HCT116 (cell line): ENCODE data around the gene PYDC1. TPM values are rescaled to one million over a fixed set of nuclear protein-coding genes. Genes with fewer than 3 reads are reported as not detected.

Experiments
- ATAC-seq: fragments of 200-7000 bp; cut with Tn5 transposase; 2 replicates; pipeline ENCODE4 v1.9.1; 2020; ENCODE audit warnings: mild to moderate bottlenecking, moderate library complexity
- BruUV-seq: library from RNA; stranded (reverse); fragments of 400-500 nt; replicated peaks from 2 replicates; lab custom pipeline; 2021; lab: Mats Ljungman, UMichigan
- CTCF ChIA-PET: fragments of 300-600 bp; sonication (Branson Sonifier 250); formaldehyde crosslinking; loops from one replicate; lab custom pipeline; 2021; ENCODE audit warnings: antibody characterized with exemption; lab: Charles Lee
- POLR2A ChIA-PET: fragments of 300-600, 350-600 bp; sonication (Branson Sonifier 250); formaldehyde crosslinking; loops from one replicate; lab custom pipeline; 2021; ENCODE audit warnings: antibody characterized with exemption; lab: Charles Lee
- RAD21 ChIA-PET, 2 experiments: fragments of 300-600 bp; sonication (Branson Sonifier 250); formaldehyde crosslinking; loops; one replicate each; lab custom pipeline; 2023; ENCODE audit warnings: low total read pairs in 2 of 2; ENCODE audit not compliant: uncharacterized antibody in 2 of 2, unreplicated experiment in 2 of 2, low non-redundant PET in 1 of 2; lab: Charles Lee
- DNase-seq: peaks from one replicate; pipeline ENCODE4 v3.0.0-alpha.2; 2010; ENCODE audit warnings: low read depth, low spot score
- H2AFZ ChIP-seq: fragments of 200-600 bp; shearing (Covaris generic), sonication (generic); 2 replicates; pipeline ENCODE4 v1.6.1; 2017; ENCODE audit warnings: low read depth, mixed run types, mixed read lengths, antibody characterized with exemption, low read length; ENCODE audit not compliant: poor library complexity, severe bottlenecking
- H3K27ac ChIP-seq: 2 replicates; pipeline ENCODE4 v1.5.1; 2012; ENCODE audit warnings: low read depth, low read length
- H3K27me3 ChIP-seq: fragments of 200-600 bp; sonication (generic); 2 replicates; pipeline ENCODE4 v1.6.1; 2016; ENCODE audit warnings: mixed run types, low read length, mixed read lengths; ENCODE audit not compliant: insufficient read depth
- H3K36me3 ChIP-seq, 2 experiments: fragments of 200-500 bp in 1 of 2; fragments of 200-600 bp in 1 of 2; sonication (Bioruptor generic) in 1 of 2; sonication (generic) in 1 of 2; 2 replicates each; pipeline versions ENCODE4 v1.5.1 to v1.6.1; 2014 to 2016; ENCODE audit warnings: low read length in 2 of 2, inconsistent platforms in 1 of 2, mixed read lengths in 1 of 2, mixed run types in 1 of 2; ENCODE audit not compliant: insufficient read depth in 2 of 2, control insufficient read depth in 1 of 2
- H3K4me1 ChIP-seq, 2 experiments: fragments of 200-600 bp in 1 of 2; sonication (generic) in 1 of 2; 2 replicates each; pipeline versions ENCODE4 v1.5.1 to v1.6.1; 2012 to 2017; ENCODE audit warnings: low read length in 2 of 2, inconsistent platforms in 1 of 2, mild to moderate bottlenecking in 1 of 2, mixed read lengths in 1 of 2, mixed run types in 1 of 2, moderate library complexity in 1 of 2; ENCODE audit not compliant: insufficient read depth in 2 of 2, control insufficient read depth in 1 of 2
- H3K4me2 ChIP-seq: fragments of 200-600 bp; sonication (generic); 2 replicates; pipeline ENCODE4 v1.6.1; 2017; ENCODE audit warnings: mixed run types, low read length, mixed read lengths
- H3K4me3 ChIP-seq, 2 experiments: fragments of 200-600 bp in 1 of 2; sonication (generic) in 1 of 2; replicated peaks in 1 of 2; 2 replicates each; pipeline ENCODE4 v1.5.1; 2011 to 2016; ENCODE audit warnings: low read length in 2 of 2, control low read depth in 1 of 2, low read depth in 1 of 2, mild to moderate bottlenecking in 1 of 2, mixed read lengths in 1 of 2, mixed run types in 1 of 2
- H3K79me2 ChIP-seq: fragments of 200-600 bp; sonication (generic); 2 replicates; pipeline ENCODE4 v1.6.1; 2017; ENCODE audit warnings: mild to moderate bottlenecking, mixed run types, low read length, moderate library complexity, mixed read lengths; ENCODE audit not compliant: insufficient read depth
- H3K9ac ChIP-seq: fragments of 200-600 bp; sonication (generic); 2 replicates; pipeline ENCODE4 v1.6.1; 2016; ENCODE audit warnings: low read length, mixed read lengths
- H3K9me2 ChIP-seq: fragments of 200-600 bp; sonication (generic), shearing (Covaris generic); 2 replicates; pipeline ENCODE4 v1.6.1; 2017; ENCODE audit warnings: mixed run types, mild to moderate bottlenecking, moderate library complexity; ENCODE audit not compliant: insufficient read depth
- H3K9me3 ChIP-seq, 2 experiments: fragments of 200-500 bp in 1 of 2; fragments of 200-600 bp in 1 of 2; sonication (Bioruptor generic) in 1 of 2; sonication (generic) in 1 of 2; 2 replicates each; pipeline ENCODE4 v1.6.1; 2014 to 2017; ENCODE audit warnings: low read length in 2 of 2, mixed read lengths in 2 of 2, inconsistent platforms in 1 of 2, low read depth in 1 of 2, mild to moderate bottlenecking in 1 of 2, mixed run types in 1 of 2, moderate library complexity in 1 of 2; ENCODE audit not compliant: control insufficient read depth in 1 of 2, insufficient read depth in 1 of 2
- H4K20me1 ChIP-seq: fragments of 200-600 bp; sonication (generic), shearing (Covaris generic); 2 replicates; pipeline ENCODE4 v1.6.1; 2017; ENCODE audit warnings: mixed run types, mild to moderate bottlenecking, moderate library complexity; ENCODE audit not compliant: insufficient read depth
- ATF3 ChIP-seq: IDR thresholded peaks from 2 replicates; pipeline ENCODE4 v1.6.1; 2012
- CEBPB ChIP-seq: IDR thresholded peaks from 2 replicates; pipeline ENCODE4 v1.6.1; 2012; ENCODE audit warnings: low read depth
- EGR1 ChIP-seq: IDR thresholded peaks from 2 replicates; pipeline ENCODE4 v1.6.1; 2012; ENCODE audit warnings: low read depth
- EZH2phosphoT487 ChIP-seq: fragments of 200-600 bp; IDR thresholded peaks from 2 replicates; pipeline ENCODE4 v1.6.1; 2018; ENCODE audit warnings: antibody characterized with exemption, borderline replicate concordance
- FOSL1 ChIP-seq: IDR thresholded peaks from 2 replicates; pipeline ENCODE4 v1.6.1; 2012; ENCODE audit warnings: low read depth
- JUND ChIP-seq: IDR thresholded peaks from 2 replicates; pipeline ENCODE4 v1.6.1; 2012
- POLR2A ChIP-seq: IDR thresholded peaks from 2 replicates; pipeline ENCODE4 v1.7.0; 2011; ENCODE audit warnings: borderline replicate concordance; ENCODE audit not compliant: insufficient read depth, insufficient read length; ENCODE audit errors: extremely low read depth
- RAD21 ChIP-seq: IDR thresholded peaks from 2 replicates; pipeline ENCODE4 v1.6.1; 2012; ENCODE audit warnings: low read depth, mild to moderate bottlenecking
- REST ChIP-seq: IDR thresholded peaks from 2 replicates; pipeline ENCODE4 v1.6.1; 2012; ENCODE audit warnings: low read depth
- SIN3A ChIP-seq: IDR thresholded peaks from 2 replicates; pipeline ENCODE4 v1.6.1; 2012; ENCODE audit warnings: low read depth
- TCF7L2 ChIP-seq: IDR thresholded peaks from 2 replicates; pipeline ENCODE4 v1.7.0; 2011; ENCODE audit warnings: borderline replicate concordance, inconsistent platforms; ENCODE audit not compliant: insufficient read depth, insufficient read length; ENCODE audit errors: extremely low read depth
- YY1 ChIP-seq: IDR thresholded peaks from 2 replicates; pipeline ENCODE4 v1.6.1; 2011; ENCODE audit warnings: low read length, low read depth, moderate library complexity, mild to moderate bottlenecking; ENCODE audit not compliant: insufficient replicate concordance; ENCODE audit errors: extremely low read depth
- ZBTB33 ChIP-seq: IDR thresholded peaks from 2 replicates; pipeline ENCODE4 v1.6.1; 2011; ENCODE audit warnings: mild to moderate bottlenecking, low read length, moderate library complexity; ENCODE audit not compliant: insufficient replicate concordance; ENCODE audit errors: extremely low read depth
- ZFX ChIP-seq: fragments of 450-650 bp; IDR thresholded peaks from 2 replicates; pipeline ENCODE4 v1.6.1; 2017
- intact Hi-C: fragments of 100-400 bp; cut with micrococcal nuclease; formaldehyde crosslinking; loops from 2 replicates; pipeline ENCODE4 v1.10.0; 2022
- total RNA-seq: library from RNA; stranded (reverse); gene quantifications from one replicate; pipeline ENCODE4 v1.2.1, GENCODE V29; 2021; ENCODE audit not compliant: unreplicated experiment

Gene PYDC1
- total RNA-seq, 1 experiment from 2014 or later: not detected

- ChIA-PET CTCF (no interaction called here), RAD21 (no interaction called here), POLR2A (no interaction called here)
- Histone ChIP-seq H3K4me1 (peaks cover 0 to 3% of the 10 kb centered on the region in 2 experiments; a peak in 1 of 4 replicates), H3K4me2 (no peak overlapping the region), H3K4me3 (no peak overlapping the region), H3K27ac (no peak overlapping the region), H3K79me2 (no peaks in the 10 kb centered on the region), H3K9me3 (no peaks in the 10 kb centered on the region), H3K9ac (no peak overlapping the region), H3K36me3 (no peaks in the 10 kb centered on the region), H3K9me2 (no peaks in the 10 kb centered on the region), H3K27me3 (no peaks in the 10 kb centered on the region), H4K20me1 (no peaks in the 10 kb centered on the region), H2AFZ (no peak overlapping the region)
- peak; percentile 58; the same call in 1 of the 2 replicates for ATAC-seq
- intact Hi-C loops: no loop called here
- no TSS peak for BruUV-seq
- DNase-seq: no peak
- TF ChIP-seq ZFX (no peak), JUND (no peak), YY1 (no peak), REST (no peak), EGR1 (no peak), ZBTB33 (no peak), ATF3 (no peak), EZH2phosphoT487 (no peak), TCF7L2 (no peak), CEBPB (no peak), RAD21 (no peak), SIN3A (no peak), POLR2A (no peak), FOSL1 (no peak)
These were observed 48.1 kb downstream of the PYDC1 start for GRCh38 chr16:31168848-31169247.
